GM06990 (cell line): ENCODE results near the gene MFSD6.

Source experiments
- DNase-seq: peaks from one replicate; pipeline ENCODE4 v3.0.0-alpha.2; 2011; ENCODE audit not compliant: insufficient read length; ENCODE audit errors: extremely low read depth
- H3K27me3 ChIP-seq: replicated peaks from 2 replicates; pipeline ENCODE4 v1.6.0; 2011; ENCODE audit warnings: low read length; ENCODE audit not compliant: control insufficient read depth, insufficient read depth
- H3K36me3 ChIP-seq: 2 replicates; pipeline ENCODE4 v1.5.1; 2011; ENCODE audit warnings: low read length; ENCODE audit not compliant: control insufficient read depth, insufficient read depth
- H3K4me3 ChIP-seq: replicated peaks from 2 replicates; pipeline ENCODE4 v1.5.1; 2011; ENCODE audit warnings: low read depth, mild to moderate bottlenecking, control low read depth, low read length
- TF ChIP-seq, protein P1 (sequence below): IDR thresholded peaks from 2 replicates; pipeline ENCODE4 v1.5.1; 2011; ENCODE audit warnings: low read length, control low read depth, mild to moderate bottlenecking, inconsistent platforms; ENCODE audit not compliant: insufficient read depth, poor library complexity, severe bottlenecking

The MFSD6 gene

DNA sequence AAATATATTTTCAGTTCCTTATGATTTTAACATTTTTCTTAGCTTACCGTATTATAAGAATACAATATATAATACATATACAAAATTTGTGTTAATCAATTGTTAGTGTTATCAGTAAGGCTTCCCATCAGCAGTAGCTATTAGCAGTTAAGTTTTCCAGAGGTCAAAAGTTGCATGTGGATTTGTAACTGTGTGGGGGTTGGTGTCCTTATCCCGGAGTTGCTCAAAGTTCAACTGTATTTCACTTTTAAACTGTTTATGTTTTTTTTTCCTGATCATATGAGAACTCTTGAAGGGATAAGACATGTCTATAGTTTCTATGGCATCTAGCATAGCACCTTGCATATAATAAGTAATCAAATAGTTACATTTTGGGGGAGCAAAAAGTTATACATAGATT, 11.9 kb upstream of the MFSD6 start:
- TF ChIP-seq, protein P1, sequence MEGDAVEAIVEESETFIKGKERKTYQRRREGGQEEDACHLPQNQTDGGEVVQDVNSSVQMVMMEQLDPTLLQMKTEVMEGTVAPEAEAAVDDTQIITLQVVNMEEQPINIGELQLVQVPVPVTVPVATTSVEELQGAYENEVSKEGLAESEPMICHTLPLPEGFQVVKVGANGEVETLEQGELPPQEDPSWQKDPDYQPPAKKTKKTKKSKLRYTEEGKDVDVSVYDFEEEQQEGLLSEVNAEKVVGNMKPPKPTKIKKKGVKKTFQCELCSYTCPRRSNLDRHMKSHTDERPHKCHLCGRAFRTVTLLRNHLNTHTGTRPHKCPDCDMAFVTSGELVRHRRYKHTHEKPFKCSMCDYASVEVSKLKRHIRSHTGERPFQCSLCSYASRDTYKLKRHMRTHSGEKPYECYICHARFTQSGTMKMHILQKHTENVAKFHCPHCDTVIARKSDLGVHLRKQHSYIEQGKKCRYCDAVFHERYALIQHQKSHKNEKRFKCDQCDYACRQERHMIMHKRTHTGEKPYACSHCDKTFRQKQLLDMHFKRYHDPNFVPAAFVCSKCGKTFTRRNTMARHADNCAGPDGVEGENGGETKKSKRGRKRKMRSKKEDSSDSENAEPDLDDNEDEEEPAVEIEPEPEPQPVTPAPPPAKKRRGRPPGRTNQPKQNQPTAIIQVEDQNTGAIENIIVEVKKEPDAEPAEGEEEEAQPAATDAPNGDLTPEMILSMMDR: no peak
- Histone ChIP-seq H3K27me3 (no peaks in the 10 kb centered on the region), H3K36me3 (no peaks in the 10 kb centered on the region), H3K4me3 (no peak overlapping the region)
- no peak for DNase-seq

DNA sequence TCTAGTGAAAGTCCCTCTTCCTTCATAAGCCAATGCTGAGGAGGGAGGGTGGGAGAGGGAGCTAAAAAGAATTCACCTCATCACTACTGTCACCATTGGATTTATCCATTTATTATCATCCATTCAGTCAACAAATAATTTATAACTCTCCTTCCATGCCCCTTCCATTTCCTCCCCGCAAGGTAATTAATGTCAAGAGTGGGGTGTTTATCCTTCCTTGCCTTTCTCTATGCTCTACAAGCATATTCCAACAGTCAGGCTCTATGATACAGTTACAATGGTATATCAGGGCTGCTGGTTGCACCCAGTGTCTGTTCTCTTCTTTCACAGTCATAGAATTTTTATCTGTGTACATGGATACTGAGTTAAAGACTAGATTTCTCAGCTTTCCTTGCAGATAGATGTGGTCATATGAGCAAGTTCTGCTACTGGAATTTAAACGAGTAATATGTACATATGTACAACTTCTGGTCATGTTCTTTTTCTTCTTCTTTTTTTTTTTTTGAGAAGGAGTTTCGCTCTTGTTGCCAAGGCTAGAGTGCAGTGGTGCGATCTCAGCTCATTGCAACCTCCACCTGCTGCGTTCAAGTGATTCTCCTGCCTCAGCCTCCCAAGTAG, 5.1 kb upstream of the MFSD6 start:
- TF ChIP-seq, protein P1: no peak
- no peak for DNase-seq
- H3K4me3 ChIP-seq: no peak overlapping the region
- H3K27me3 ChIP-seq: no peaks in the 10 kb centered on the region
- H3K36me3 ChIP-seq: no peaks in the 10 kb centered on the region

DNA sequence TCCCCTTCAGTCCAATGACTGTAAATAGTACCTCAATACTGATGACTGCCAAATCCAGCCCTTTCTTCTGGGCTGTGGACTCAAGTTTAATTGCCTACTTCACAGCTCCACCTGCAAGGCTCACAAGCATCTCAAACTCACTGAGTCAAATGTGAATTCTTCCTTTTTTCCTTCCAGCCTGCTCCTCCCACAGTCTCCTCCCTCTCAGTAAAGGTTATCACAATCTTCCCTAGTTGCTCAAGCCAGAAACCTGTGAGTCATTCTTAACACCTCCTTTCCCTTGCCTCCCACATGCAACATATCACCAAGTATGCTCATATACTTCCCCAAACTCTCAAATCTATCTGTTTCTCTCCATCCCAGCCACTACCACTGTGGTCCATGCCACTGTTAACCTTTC, 3.7 kb upstream of the MFSD6 start:
- H3K4me3 ChIP-seq: no peak overlapping the region
- no peaks in the 10 kb centered on the region for H3K27me3 ChIP-seq
- TF ChIP-seq, protein P1: no peak
- no peaks in the 10 kb centered on the region for H3K36me3 ChIP-seq
- DNase-seq: no peak

DNA sequence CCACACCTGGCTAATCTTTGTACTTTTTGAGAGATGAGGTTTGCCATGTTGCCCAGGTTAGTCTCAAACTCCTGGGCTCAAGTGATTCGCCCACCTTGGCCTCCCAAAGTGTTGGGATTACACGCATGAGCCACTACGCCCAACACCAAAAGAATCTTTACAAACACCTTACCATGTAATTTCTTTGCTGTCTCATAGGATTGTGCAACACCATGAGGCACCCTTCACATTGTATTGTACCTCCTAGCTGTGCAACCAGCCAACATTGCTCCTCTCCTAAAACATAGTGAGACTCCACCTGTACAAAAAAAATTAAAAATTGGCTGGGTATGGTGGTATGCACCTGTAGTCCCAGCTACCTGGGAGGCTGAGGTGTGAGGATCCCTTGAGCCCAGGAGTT, 3.1 kb upstream of the MFSD6 start:
- no peak overlapping the region for H3K4me3 ChIP-seq
- H3K27me3 ChIP-seq: no peaks in the 10 kb centered on the region
- TF ChIP-seq, protein P1: no peak
- H3K36me3 ChIP-seq: no peaks in the 10 kb centered on the region
- DNase-seq: no peak

DNA sequence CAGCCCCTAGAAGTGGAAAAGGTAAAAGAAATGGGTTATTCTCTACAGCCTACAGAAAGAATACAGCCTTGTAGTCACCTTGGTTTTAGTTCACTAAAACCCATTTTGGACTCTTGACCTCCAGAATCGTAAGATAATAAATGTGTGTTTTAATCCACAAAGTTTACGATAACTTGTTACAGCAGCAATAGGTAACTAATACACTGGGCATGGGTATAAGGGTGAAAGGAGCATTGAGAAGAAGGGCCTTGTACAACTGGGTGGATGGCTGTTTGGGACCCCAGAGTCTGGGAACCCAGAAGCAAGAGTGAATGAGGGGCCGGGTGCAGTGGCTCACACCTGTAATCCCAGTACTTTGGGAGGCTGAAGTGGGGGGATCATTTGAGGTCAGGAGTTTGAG, 2.2 kb upstream of the MFSD6 start:
- Histone ChIP-seq H3K27me3 (no peaks in the 10 kb centered on the region), H3K4me3 (no peak overlapping the region), H3K36me3 (no peaks in the 10 kb centered on the region)
- TF ChIP-seq, protein P1: no peak
- no peak for DNase-seq

DNA sequence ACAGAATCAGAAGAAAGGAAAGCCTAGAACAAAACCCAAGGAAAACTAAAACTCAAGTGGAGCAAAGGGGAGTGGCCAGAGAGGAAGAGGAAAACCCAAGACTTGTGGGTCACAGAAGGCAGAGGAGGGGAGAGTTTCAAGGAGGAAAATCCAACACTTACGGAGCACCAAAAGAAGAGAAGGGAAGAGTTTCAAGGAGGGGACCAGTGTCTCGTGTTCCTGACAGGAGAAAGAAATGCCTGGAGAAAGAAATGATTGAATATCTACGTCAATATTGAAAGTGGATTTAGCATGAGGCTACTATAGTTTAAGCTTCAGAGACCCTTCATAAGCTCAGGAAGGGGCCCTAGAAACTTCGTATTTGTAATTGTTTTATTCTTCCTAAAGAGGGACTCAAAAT, 1.4 kb upstream of the MFSD6 start:
- no peaks in the 10 kb centered on the region for H3K36me3 ChIP-seq
- no peak for DNase-seq
- H3K27me3 ChIP-seq: no peaks in the 10 kb centered on the region
- TF ChIP-seq, protein P1: no peak
- H3K4me3 ChIP-seq: no peak overlapping the region
